Transverse colon (tissue), 4 donors: ENCODE measurements around the gene CRABP2. TPM values are rescaled to one million over a fixed set of nuclear protein-coding genes. Genes with fewer than 3 reads are reported as not detected.

ENCODE experiments used
- DNase-seq: peaks from one replicate; pipeline ENCODE4 v3.0.0-alpha.2; 2019
- H3K27ac ChIP-seq, 4 donors: fragments of 200-600 bp; sonication (generic); 2 replicates each; pipeline ENCODE4 v1.5.1; 2016 to 2018; ENCODE audit warnings: inconsistent platforms in 4 of 4
- H3K27me3 ChIP-seq: fragments of 200-600 bp; sonication (generic); 2 replicates; pipeline ENCODE4 v1.5.1; 2017; ENCODE audit warnings: inconsistent platforms
- H3K36me3 ChIP-seq, 4 donors: fragments of 200-600 bp; sonication (generic); 2 replicates each; pipeline ENCODE4 v1.5.1; 2017 to 2019; ENCODE audit warnings: inconsistent platforms in 4 of 4
- H3K4me1 ChIP-seq, 4 donors: fragments of 200-600 bp; sonication (generic); 2 replicates each; pipeline ENCODE4 v1.5.1; 2017 to 2020; ENCODE audit warnings: inconsistent platforms in 4 of 4
- H3K4me3 ChIP-seq, 4 donors: fragments of 200-600 bp; sonication (generic); 1 replicate in 1 of 4; 2 replicates in 3 of 4; pipeline versions ENCODE4 v1.5.1 to v1.6.1; 2017 to 2019; ENCODE audit warnings: inconsistent platforms in 4 of 4
- H3K9me3 ChIP-seq, 2 donors: fragments of 200-600 bp; sonication (generic); 2 replicates each; pipeline ENCODE4 v1.5.1; 2017 to 2019; ENCODE audit warnings: inconsistent platforms in 2 of 2
- CTCF ChIP-seq, 5 experiments: fragments of 200-600 bp in 3 of 5; fragments of 450-650 bp in 2 of 5; sonication (generic) in 3 of 5; IDR thresholded peaks; 1 replicate in 2 of 5; 2 replicates in 3 of 5; pipeline ENCODE4 v1.5.1; 2016 to 2017; ENCODE audit warnings: antibody characterized with exemption in 5 of 5, inconsistent platforms in 3 of 5, mild to moderate bottlenecking in 2 of 5, moderate library complexity in 1 of 5
- EP300 ChIP-seq: sonication (generic); formaldehyde crosslinking; IDR thresholded peaks from one replicate; pipeline ENCODE4 v1.6.1; 2017; ENCODE audit warnings: antibody characterized with exemption, low read depth
- POLR2A ChIP-seq: fragments of 450-650 bp; IDR thresholded peaks from one replicate; pipeline ENCODE4 v1.6.1; 2016; ENCODE audit warnings: antibody characterized with exemption, mild to moderate bottlenecking, moderate library complexity
- POLR2AphosphoS5 ChIP-seq, 3 donors: sonication (generic); formaldehyde crosslinking; IDR thresholded peaks; one replicate each; pipeline ENCODE4 v1.6.1; 2016; ENCODE audit warnings: antibody characterized with exemption in 3 of 3
- WGBS, 2 donors: methylation state at CpG; one replicate each; pipeline ENCODE4 v1.1.5; 2018; ENCODE audit warnings: low coverage in 1 of 2; 5-methylcytosine and 5-hydroxymethylcytosine counted together
- in situ Hi-C, 4 donors: fragments of 200-750 bp; cut with MboI; loops; one replicate each; pipeline versions ENCODE4 v1.15.0 to v1.15.1; 2017; ENCODE audit warnings: low sequenced_read_pairs in 3 of 4, low pct_ligation_motif_present in 1 of 4, low pct_unique_long_range_greater_than_20kb in 1 of 4
- intact Hi-C: fragments of 100-400 bp; cut with DNase I; formaldehyde crosslinking; loops from one replicate; pipeline ENCODE4 v1.15.1; 2023; ENCODE audit warnings: low total_unique reads
- total RNA-seq, 4 donors: library from RNA; depleted of rRNA; stranded (reverse); fragments of >200 nt; gene quantifications; one replicate each; pipeline ENCODE4 v1.1.0, GENCODE V29; 2016

CRABP2 gene
- total RNA-seq, 4 donors from 2014 or later: 0.79 to 1.9 TPM; not detected in 2

- TF ChIP-seq CTCF (IDR thresholded peaks at IDR 0.05) (no peak), POLR2AphosphoS5 (IDR thresholded peaks at IDR 0.05) (peak in 1 of 3 donors; percentile 8), POLR2A (no peak)
- intact Hi-C loops (no loop called here), in situ Hi-C loops (loop anchor here in 1 of 4 donors (10.0 kb wide), 1 partner anchor 155 kb away; the partner anchor contains the start of gene NTRK1)
- Histone ChIP-seq H3K4me1 (peaks cover 26 to 47% (median 36%) of the 10 kb centered on the region in 4 donors), H3K27ac (peak overlapping the region in 3 of 4 donors; percentile 21 to 49 (median 30)), H3K27me3 (peaks cover 9% of the 10 kb centered on the region), H3K4me3 (no peak overlapping the region), H3K36me3 (no peaks in the 10 kb centered on the region), H3K9me3 (no peaks in the 10 kb centered on the region)
- 35% methylated on average over 11 of the region's 11 CpGs; no CpG with 5 or more reads in 1 of the 2 donors for WGBS, 2 donors
- peak; percentile 63 for DNase-seq
These were observed 4.5 kb upstream of the CRABP2 start for GRCh38 chr1:156709757-156710489.

- in situ Hi-C loops: loop anchor here in 1 of 4 donors (10.0 kb wide), 1 partner anchor 156 kb away; the partner anchor contains the start of gene NTRK1
- no peak overlapping the region for H3K4me3 ChIP-seq
- H3K9me3 ChIP-seq: no peaks in the 10 kb centered on the region
- no peak for TF ChIP-seq POLR2AphosphoS5 (IDR thresholded peaks at IDR 0.05)
- TF ChIP-seq EP300: no peak
- TF ChIP-seq CTCF (IDR thresholded peaks at IDR 0.05): no peak
- TF ChIP-seq POLR2A: no peak
- H3K36me3 ChIP-seq: no peaks in the 10 kb centered on the region
- 64% methylated on average over 4 of the region's 4 CpGs; no CpG with 5 or more reads in 1 of the 2 donors for WGBS, 2 donors
- peak overlapping the region in 3 of 4 donors; percentile 17 to 49 (median 30) for H3K27ac ChIP-seq
- peaks cover 18% of the 10 kb centered on the region for H3K27me3 ChIP-seq
- intact Hi-C loops: no loop called here
- H3K4me1 ChIP-seq: peaks cover 31 to 56% (median 41%) of the 10 kb centered on the region in 4 donors
- DNase-seq: no peak
These were observed 3.6 kb upstream of the CRABP2 start for GRCh38 chr1:156709031-156709430.

GRCh38 chr1:156708218-156708661 lies 2.9 kb upstream of the CRABP2 start:
- in situ Hi-C loops (loop anchor here in 1 of 4 donors (10.0 kb wide), 1 partner anchor 157 kb away; the partner anchor contains the start of gene NTRK1), intact Hi-C loops (no loop called here)
- Histone ChIP-seq H3K27ac (peak overlapping the region in 3 of 4 donors; percentile 8 to 75 (median 29)), H3K36me3 (no peaks in the 10 kb centered on the region), H3K4me1 (peaks cover 31 to 56% (median 41%) of the 10 kb centered on the region in 4 donors), H3K27me3 (peaks cover 26% of the 10 kb centered on the region), H3K9me3 (no peaks in the 10 kb centered on the region), H3K4me3 (no peak overlapping the region)
- DNase-seq: no peak
- TF ChIP-seq CTCF (IDR thresholded peaks at IDR 0.05) (no peak), EP300 (no peak), POLR2A (no peak), POLR2AphosphoS5 (IDR thresholded peaks at IDR 0.05) (no peak)
- 57 to 59% methylated on average over 2 to 4 of the region's 4 CpGs for WGBS, 2 donors

- Histone ChIP-seq H3K27ac (peak overlapping the region in 3 of 4 donors; percentile 67 to 75 (median 74)), H3K4me1 (peaks cover 31 to 56% (median 41%) of the 10 kb centered on the region in 4 donors), H3K36me3 (no peaks in the 10 kb centered on the region), H3K4me3 (no peak overlapping the region), H3K27me3 (peaks cover 32% of the 10 kb centered on the region), H3K9me3 (no peaks in the 10 kb centered on the region)
- in situ Hi-C loops: loop anchor here in 1 of 4 donors (10.0 kb wide), 1 partner anchor 157 kb away; the partner anchor contains the start of gene NTRK1
- no peak for DNase-seq
- intact Hi-C loops: no loop called here
- TF ChIP-seq POLR2A: no peak
- no peak for TF ChIP-seq POLR2AphosphoS5 (IDR thresholded peaks at IDR 0.05)
- no peak for TF ChIP-seq EP300
- no peak for TF ChIP-seq CTCF (IDR thresholded peaks at IDR 0.05)
- 59% methylated on average over 8 of the region's 8 CpGs; no CpG with 5 or more reads in 1 of the 2 donors for WGBS, 2 donors
These were observed 2.2 kb upstream of the CRABP2 start for GRCh38 chr1:156707417-156708217.
